HT-29 (cell line): Measurements from ENCODE around the gene TSPAN2. TPM values are rescaled to one million over a fixed set of nuclear protein-coding genes. Genes with fewer than 3 reads are reported as not detected.
"Not testable (repeated sequence)": the region's sequence is repeated elsewhere in the genome, so short reads cannot be mapped to it uniquely, and the experiment has no call there.

Experiments
- DNase-seq: peaks from one replicate; pipeline ENCODE4 v3.0.0-alpha.2; 2015; ENCODE audit warnings: low spot score
- total RNA-seq: library from RNA; depleted of rRNA; stranded (reverse); fragments of >200 nt; shearing (Covaris generic); gene quantifications from 2 replicates; pipeline ENCODE4 v1.2.3, GENCODE V29; 2014; rRNA removed

TSPAN2 gene
- total RNA-seq, 1 experiment from 2014 or later, result 0.23 TPM

- DNase-seq, result no peak
These were observed 52.3 kb downstream of the TSPAN2 start for GRCh38 chr1:115036814-115037507.

- no peak for DNase-seq
These were observed 53.7 kb downstream of the TSPAN2 start for GRCh38 chr1:115035652-115036051.

GRCh38 chr1:115031595-115031994 lies 57.7 kb downstream of the TSPAN2 start:
- DNase-seq, result no peak

- no peak for DNase-seq
These were observed 59.8 kb downstream of the TSPAN2 start, which contains the start of gene TSHB for GRCh38 chr1:115029526-115029925. Gene TSHB, plus strand, starts transcription at chr1:115029826. Its CDS starts 3,537 bp downstream, at chr1:115033363.

GRCh38 chr1:115023593-115023992 lies 65.7 kb downstream of the TSPAN2 start:
- no peak for DNase-seq

GRCh38 chr1:115021145-115021544 lies 68.2 kb downstream of the TSPAN2 start:
- no peak for DNase-seq

- DNase-seq, result not testable (repeated sequence)
These were observed 69.8 kb downstream of the TSPAN2 start for GRCh38 chr1:115019549-115019948.

GRCh38 chr1:115013792-115014191 lies 75.5 kb downstream of the TSPAN2 start:
- DNase-seq, result no peak

GRCh38 chr1:115012434-115012833 lies 76.9 kb downstream of the TSPAN2 start:
- no peak for DNase-seq

- no peak for DNase-seq
These were observed 77.3 kb downstream of the TSPAN2 start for GRCh38 chr1:115012006-115012405.

- no peak for DNase-seq
These were observed 83.1 kb downstream of the TSPAN2 start for GRCh38 chr1:115006191-115006590.

Other genes starting within 250 kb of the TSPAN2 start
- not detected in 2 replicates for gene SYCP1, start 234.6 kb downstream of the TSPAN2 start, total RNA-seq
- gene TSHB, start 59.7 kb downstream of the TSPAN2 start, total RNA-seq, result not detected in 2 replicates
- not detected in 2 replicates for gene NGF, start 248.7 kb upstream of the TSPAN2 start, total RNA-seq